ENCODE measurements around the gene SH3BP5L. TPM values are rescaled to one million over a fixed set of nuclear protein-coding genes. Genes with fewer than 3 reads are reported as not detected.

SH3BP5L gene
- total RNA-seq, 4 donors from 2014 or later: 21.9 to 38.7 (median 28.4) TPM

GRCh38 chr1:248848602-248849001 is 22.9 kb upstream of the SH3BP5L start:
- WGBS, 2 donors (ENCODE audit: low coverage in 1 of 2): 94 to 100% methylated on average over 2 to 8 of the region's 8 CpGs
- H3K4me3 ChIP-seq: no peak overlapping the region
- H3K4me1 ChIP-seq: peaks cover 0 to 13% (median 0%) of the 10 kb centered on the region in 3 donors
- TF ChIP-seq POLR2AphosphoS5 (IDR thresholded peaks at IDR 0.05): no peak
- no peak for TF ChIP-seq POLR2A (IDR thresholded peaks at IDR 0.05)
- TF ChIP-seq EP300 (IDR thresholded peaks at IDR 0.05): no peak
- no peak for TF ChIP-seq CTCF (IDR thresholded peaks at IDR 0.05)
- H3K27me3 ChIP-seq: no peaks in the 10 kb centered on the region
- peaks cover 0 to 83% of the 10 kb centered on the region in 2 donors for H3K36me3 ChIP-seq
- no peak for ATAC-seq
- no peaks in the 10 kb centered on the region for H3K9me3 ChIP-seq
- H3K27ac ChIP-seq: no peak overlapping the region

DNA sequence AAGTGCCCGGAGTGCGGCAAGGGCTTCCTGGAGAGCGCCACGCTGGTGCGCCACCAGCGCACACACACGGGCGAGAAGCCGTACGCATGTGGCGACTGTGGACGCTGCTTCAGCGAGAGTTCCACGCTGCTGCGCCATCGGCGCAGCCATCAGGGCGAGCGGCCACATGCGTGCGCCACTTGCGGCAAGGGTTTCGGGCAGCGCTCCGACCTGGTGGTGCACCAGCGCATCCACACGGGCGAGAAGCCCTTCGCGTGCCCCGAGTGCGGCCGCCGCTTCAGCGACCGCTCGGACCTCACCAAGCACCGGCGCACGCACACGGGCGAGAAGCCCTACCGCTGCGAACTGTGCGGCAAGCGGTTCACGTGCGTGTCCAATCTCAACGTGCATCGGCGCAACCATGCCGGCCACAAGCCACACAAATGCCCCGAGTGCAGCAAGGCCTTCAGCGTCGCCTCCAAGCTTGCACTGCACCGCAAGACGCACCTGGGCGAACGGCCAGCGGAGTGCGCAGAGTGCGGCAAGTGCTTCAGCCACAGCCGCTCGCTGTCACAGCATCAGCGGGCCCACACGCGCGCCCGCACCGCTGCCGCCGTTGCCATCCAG is 22.3 kb upstream of the SH3BP5L start:
- TF ChIP-seq CTCF (IDR thresholded peaks at IDR 0.05): no peak
- no peak for TF ChIP-seq POLR2AphosphoS5 (IDR thresholded peaks at IDR 0.05)
- no peak for TF ChIP-seq EP300 (IDR thresholded peaks at IDR 0.05)
- no peak for TF ChIP-seq POLR2A (IDR thresholded peaks at IDR 0.05)
- Histone ChIP-seq H3K36me3 (peaks cover 0 to 78% of the 10 kb centered on the region in 2 donors), H3K4me1 (peaks cover 0 to 15% (median 0%) of the 10 kb centered on the region in 3 donors), H3K9me3 (no peaks in the 10 kb centered on the region), H3K4me3 (no peak overlapping the region), H3K27me3 (no peaks in the 10 kb centered on the region), H3K27ac (no peak overlapping the region)
- no CpG with 5 or more reads among the region's 72 CpGs for WGBS, 2 donors (ENCODE audit: low coverage in 1 of 2)
- ATAC-seq: no peak

- ATAC-seq: no peak
- H3K9me3 ChIP-seq: no peaks in the 10 kb centered on the region
- no peak overlapping the region for H3K27ac ChIP-seq
- peaks cover 0 to 83% of the 10 kb centered on the region in 2 donors for H3K36me3 ChIP-seq
- TF ChIP-seq POLR2AphosphoS5 (IDR thresholded peaks at IDR 0.05) (no peak), EP300 (IDR thresholded peaks at IDR 0.05) (no peak), POLR2A (IDR thresholded peaks at IDR 0.05) (no peak), CTCF (IDR thresholded peaks at IDR 0.05) (no peak)
- no peak overlapping the region for H3K4me3 ChIP-seq
- H3K27me3 ChIP-seq: no peaks in the 10 kb centered on the region
- peaks cover 0 to 15% (median 5%) of the 10 kb centered on the region in 3 donors for H3K4me1 ChIP-seq
- no CpG with 5 or more reads among the region's 76 CpGs for WGBS, 2 donors (ENCODE audit: low coverage in 1 of 2)
Measured at GRCh38 chr1:248847181-248847955, 21.7 kb upstream of the SH3BP5L start.

DNA sequence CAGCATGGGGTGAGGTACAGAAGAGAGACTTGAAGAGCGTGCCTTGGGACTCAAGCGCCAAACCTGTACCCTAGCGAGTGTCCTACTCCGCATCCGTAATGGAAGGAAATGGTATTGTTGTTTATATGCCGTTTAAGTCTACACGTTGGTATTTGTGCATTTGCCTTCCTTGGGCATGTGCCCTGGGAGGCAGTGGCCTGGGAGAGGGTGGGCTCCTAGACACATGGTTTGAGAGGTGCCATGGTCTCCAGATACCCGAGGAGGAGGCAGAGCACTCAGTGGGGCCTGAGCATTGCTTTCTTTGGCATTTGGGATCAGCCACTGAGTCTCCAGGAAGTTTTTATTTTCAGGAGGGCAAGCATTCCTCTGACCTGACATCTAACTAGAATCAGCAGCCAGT is 18.8 kb upstream of the SH3BP5L start:
- H3K27ac ChIP-seq: no peak overlapping the region
- WGBS, 2 donors (ENCODE audit: low coverage in 1 of 2): 82% methylated on average over 2 of the region's 8 CpGs; no CpG with 5 or more reads in 1 of the 2 donors
- H3K36me3 ChIP-seq: peaks cover 0 to 58% of the 10 kb centered on the region in 2 donors
- ATAC-seq: no peak
- peaks cover 0 to 44% (median 22%) of the 10 kb centered on the region in 3 donors for H3K4me1 ChIP-seq
- no peaks in the 10 kb centered on the region for H3K27me3 ChIP-seq
- H3K9me3 ChIP-seq: no peaks in the 10 kb centered on the region
- no peak overlapping the region for H3K4me3 ChIP-seq
- no peak for TF ChIP-seq POLR2A (IDR thresholded peaks at IDR 0.05)
- no peak for TF ChIP-seq CTCF (IDR thresholded peaks at IDR 0.05)
- no peak for TF ChIP-seq EP300 (IDR thresholded peaks at IDR 0.05)
- no peak for TF ChIP-seq POLR2AphosphoS5 (IDR thresholded peaks at IDR 0.05)

All from gastroesophageal sphincter (tissue), 4 donors.